GM19438 (cell line): Measurements from ENCODE around the gene RAD51B.

ENCODE experiments used
- ATAC-seq: cut with Tn5 transposase; IDR thresholded peaks from one replicate; pipeline ENCODE4 v1.9.1; 2021; ENCODE audit warnings: low read depth; ENCODE audit not compliant: unreplicated experiment

The RAD51B gene

GRCh38 chr14:68239988-68240771, 420.6 kb downstream of the RAD51B start:
- ATAC-seq = no peak

DNA sequence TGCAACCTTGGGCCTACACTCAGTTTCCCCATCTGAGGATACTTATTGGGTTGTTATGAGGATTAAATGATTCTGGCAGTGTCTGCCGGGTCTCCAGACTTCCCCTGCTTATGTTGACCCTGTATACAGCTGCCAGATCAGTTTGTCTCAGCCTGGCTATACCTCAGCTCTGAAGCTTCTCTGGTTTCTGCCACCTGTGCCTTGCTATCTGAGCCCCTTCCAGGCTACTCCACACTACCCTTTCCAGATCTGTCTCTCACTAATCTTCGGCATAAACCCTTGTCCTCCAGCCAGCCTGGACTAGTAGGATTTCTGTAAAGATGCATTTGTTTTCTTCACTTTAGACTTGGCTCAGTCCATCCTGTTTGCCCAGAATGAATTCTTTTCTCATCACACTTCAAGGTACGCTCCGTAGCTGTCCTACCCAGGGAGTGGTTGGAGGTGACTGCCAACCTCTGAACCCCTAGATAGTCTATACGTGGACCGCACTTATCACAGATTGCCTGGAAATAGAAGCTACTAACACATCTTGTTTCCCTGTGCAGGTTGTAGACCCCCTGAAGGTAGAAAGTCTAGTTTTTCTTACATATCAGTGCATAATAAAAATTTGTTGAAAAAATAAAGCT, 422.4 kb downstream of the RAD51B start:
- ATAC-seq = no peak

DNA sequence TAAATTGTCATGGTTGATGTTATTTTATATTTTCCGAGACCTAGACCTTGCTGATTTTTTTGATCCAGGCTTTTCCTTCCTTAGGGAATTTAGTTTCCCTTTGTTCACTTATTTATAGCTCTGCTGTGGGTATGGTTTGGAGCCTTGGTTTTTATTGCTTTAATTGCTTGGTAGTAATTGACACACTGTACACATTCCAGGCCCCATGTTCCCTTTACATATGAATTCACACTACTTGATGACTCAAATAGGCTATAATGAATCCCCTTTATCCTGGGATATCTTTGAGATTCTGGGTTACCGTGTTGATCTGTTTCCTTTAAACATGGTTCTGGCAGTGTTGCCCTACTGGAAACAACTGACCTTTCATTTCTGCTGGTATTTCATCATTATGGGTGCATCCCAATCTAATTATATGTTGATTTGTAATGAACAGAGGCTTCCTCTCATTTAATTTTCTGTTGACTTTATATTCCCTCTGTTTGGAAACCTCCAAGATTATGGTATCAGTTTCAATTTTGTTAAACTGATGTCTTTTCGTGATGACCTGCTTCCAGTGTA, 424.0 kb downstream of the RAD51B start:
- no peak for ATAC-seq

GRCh38 chr14:68244262-68244980, 424.8 kb downstream of the RAD51B start:
- no peak for ATAC-seq

DNA sequence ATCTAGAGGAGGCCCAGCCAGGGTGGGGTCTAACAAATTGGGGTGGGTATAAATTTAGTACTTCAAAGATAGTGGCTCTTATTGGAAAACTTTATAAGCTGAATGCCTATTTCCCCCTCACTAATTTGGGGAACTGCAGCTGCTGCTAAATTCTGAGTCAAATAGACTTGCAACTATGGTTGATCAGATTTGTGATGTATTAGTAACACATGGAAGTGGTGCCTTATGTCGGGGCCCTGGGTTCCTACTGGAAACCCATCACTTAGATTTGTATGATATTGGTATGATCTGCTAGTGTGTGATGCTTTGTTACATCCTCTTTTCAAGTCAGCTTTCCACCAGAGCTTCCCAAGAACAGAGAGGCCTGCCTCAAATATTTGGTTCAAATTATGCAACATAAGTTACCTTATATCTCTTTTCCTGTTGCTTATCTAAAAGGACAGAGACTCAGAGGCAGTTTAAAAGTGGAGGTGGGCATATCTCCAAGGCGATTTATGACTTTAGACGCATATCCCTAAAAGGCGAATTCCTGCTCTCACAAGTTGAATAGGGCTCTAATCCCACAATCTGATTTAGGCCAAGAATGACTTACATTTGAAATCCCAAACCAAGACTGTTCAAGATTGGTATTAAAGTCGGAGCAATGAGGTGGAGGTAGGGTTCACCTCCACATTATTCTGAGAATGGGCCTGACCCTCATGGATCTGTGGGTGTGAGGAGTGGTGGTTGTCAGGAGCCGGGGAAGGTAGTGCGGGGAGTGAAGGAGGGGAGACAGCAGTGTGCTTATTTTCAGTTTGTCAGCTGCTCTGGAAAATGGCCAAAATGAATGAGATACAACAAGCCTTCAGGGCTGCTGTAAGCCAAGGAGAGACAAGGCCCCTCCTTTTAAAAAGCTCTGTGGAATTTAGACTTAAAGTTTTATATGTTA, 425.8 kb downstream of the RAD51B start:
- ATAC-seq = no peak

DNA sequence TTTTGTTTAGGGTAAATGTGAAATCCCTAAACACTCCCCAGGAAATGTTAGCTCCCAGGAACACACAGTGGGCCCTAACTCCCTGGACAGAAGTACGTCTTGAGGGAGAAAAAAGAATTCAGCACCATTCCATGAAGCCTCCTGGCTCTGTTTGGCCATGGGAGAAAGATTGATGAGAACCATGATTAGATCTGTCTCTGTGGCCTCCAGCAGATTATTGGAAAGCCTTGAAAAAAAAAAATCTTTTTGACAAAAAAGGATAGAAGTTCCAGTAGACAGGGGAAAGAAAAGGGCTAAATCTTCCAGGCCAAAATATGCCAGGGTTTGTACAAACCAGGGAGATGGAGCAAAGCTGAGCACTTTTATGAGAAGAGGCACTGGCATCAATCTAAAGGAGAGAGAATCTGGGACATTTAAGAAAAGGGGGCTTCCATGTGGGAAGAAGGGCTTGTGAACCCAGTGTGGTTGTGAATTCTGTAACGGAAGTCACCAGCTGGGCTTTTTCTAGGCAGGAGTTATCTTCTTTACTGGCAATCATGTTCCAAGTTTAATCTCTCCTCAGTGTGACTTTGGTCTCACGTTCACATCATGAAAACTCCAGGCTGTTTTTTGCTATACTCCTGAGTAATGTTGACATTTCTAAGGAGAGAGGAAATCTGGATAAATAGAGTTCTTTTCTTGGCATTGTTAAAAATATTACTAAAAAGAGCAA, 426.7 kb downstream of the RAD51B start:
- ATAC-seq = no peak

DNA sequence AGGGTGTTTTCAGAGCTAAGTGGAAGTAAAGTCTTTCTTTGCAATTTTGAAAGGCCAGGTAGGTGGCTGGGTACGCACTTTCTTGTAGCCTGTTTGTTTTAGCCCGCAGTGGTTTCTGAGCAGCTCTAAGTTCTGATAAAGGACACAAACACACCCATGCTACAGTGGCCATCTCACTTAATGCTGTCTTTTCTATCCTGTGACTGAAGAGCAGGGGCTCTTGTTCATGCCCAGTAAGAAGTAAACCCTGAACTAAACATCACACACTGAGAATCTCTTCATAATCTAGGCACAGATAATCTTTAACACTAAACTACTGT, 427.2 kb downstream of the RAD51B start:
- no peak for ATAC-seq

- ATAC-seq = no peak
Measured at GRCh38 chr14:68247274-68247673, 427.7 kb downstream of the RAD51B start.

DNA sequence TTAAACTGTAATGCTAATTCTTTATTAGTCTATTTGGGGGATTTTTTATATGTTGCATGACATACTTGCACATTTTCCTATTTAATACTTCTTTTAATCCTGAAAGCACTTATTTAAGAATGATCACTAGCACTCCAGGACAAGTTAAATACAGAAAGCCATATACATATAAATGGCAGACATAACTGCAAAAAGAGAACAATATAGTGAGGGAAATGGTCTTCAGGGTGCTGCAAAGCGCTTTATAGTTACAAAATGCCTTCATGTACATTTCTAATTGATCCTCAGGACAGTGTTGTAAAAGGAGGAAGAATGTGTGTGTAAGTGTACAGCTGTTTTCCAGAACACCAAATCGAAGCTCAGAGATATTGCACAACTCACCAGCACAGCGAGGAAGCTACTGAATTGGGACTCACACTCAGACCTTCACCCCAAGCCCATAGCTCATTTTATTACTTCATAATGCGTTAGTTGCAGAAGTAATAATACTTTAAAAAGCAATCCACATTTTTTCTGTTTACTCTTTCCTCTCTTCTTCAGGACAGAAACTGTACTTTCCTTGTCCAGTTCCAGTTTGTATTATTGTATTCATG, 428.2 kb downstream of the RAD51B start:
- ATAC-seq = no peak

- ATAC-seq = no peak
Measured at GRCh38 chr14:68248481-68249255, 429.1 kb downstream of the RAD51B start.

DNA sequence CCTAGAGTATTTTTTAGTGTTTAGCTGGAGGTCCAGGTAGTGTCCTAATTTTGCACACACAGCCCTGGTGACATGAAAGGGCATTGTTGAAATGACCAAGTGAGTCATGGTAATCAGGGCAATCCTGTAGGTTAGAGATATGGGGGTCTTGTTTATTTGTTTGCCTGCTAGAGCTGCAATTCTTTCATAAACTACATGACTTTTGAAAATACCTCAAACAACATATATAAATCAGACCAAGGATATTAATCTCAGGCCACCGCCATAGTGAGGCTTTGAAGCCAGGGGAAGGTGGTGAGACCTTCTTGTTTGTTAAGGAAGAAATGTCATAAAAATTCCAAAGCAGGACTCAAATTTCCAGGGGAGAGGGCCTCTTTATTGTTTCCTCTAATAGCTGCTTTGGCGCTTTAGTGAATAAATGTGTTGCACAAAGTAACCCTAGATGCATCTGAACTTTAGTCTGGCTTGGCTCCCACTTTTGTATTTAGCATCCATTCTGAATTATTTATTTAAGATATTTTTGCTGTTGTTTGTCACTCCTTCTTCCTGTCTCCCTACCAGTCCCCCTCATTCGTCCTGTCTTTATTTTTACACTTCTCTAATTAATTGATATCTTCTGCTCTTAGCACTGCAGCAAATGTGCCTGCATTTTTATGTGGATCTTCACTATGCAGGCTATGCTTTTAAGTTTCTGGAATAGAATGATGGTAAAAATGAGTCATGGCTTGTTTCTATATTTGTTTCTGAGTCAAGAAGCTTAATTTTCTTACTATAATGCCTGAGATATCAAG, 430.3 kb downstream of the RAD51B start:
- no peak for ATAC-seq

DNA sequence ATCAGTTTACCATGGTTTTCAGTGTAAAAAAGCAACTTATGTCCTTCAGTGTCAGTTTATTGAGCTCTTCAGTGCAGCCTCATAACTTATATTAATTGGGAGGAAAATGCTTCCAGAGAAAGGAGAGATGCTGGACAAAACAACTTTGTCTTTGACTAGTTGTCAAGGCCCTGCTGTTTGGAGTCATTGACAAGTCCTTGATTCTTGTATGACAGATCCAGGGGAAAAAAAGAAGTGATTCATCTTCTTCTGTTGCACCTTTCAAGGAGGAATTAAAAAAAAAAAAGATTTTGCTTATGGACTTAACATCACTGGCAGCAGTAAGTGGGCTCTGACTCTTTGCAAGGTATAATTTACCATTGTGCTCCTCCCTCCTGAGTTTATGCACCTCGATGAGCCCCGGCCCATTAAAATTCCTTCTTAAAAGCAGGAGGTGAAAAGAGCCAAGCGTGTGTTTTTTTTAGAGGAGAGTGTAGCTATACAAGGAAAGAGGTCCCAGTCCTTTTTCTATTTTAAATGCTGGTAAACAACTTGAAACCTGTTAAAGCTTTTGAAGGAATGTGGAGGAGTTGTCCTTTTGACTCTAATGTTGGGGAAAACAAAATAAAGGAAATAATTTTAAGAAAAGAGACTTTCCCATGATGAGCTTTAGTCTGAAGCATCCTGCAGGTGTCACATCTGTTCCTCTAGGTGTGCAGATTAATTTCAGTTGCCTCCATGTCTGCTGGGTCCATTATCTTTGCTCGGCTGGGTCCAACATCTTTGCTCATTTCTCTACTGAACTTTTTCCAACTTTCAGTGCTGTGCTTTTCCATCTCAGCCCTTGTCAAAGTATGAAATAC, 431.6 kb downstream of the RAD51B start:
- no peak for ATAC-seq

DNA sequence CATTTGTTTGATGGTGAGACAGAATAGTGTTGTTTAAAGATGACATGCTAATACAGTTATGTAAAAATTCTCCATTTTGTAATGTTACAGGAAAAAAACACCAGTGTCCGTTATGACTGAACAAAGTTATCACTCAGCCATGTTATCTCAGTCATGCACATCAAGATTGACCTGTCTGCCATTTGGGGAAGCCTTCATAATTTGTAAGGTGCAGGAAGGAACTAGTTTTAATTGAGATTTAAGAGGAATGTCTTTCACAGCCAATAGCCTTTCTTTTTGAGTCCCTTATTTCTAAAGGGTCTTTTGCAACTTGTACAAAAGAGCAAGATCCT, 432.2 kb downstream of the RAD51B start:
- ATAC-seq = no peak

DNA sequence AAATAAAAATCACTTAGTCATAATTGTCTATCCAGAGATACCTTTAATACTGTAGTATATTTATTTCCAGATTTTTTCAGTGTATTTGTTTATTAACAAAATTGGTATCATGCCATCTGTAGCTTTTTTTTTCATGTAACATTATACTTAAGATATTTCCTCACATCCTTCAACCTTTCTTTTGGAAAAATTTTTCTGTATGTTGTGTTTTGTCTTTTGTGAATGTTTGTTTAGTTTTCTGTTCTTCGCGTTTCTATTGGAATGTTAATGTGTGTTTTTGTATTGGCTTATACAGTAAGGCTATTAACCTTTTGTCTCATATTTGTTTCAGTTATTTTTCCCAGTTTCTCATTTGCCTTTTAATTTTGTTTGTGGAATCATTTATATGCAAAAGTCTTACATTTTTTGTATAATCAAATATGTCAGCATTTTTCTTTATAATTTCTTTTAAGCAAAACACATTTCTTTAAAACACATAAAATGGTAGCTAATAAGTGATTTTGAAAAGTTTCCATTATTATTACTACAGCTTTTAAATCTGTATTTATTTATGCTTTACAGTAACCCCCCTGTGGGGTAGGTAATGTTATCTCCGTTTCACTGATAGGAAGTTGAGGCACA, 433.7 kb downstream of the RAD51B start:
- no peak for ATAC-seq

DNA sequence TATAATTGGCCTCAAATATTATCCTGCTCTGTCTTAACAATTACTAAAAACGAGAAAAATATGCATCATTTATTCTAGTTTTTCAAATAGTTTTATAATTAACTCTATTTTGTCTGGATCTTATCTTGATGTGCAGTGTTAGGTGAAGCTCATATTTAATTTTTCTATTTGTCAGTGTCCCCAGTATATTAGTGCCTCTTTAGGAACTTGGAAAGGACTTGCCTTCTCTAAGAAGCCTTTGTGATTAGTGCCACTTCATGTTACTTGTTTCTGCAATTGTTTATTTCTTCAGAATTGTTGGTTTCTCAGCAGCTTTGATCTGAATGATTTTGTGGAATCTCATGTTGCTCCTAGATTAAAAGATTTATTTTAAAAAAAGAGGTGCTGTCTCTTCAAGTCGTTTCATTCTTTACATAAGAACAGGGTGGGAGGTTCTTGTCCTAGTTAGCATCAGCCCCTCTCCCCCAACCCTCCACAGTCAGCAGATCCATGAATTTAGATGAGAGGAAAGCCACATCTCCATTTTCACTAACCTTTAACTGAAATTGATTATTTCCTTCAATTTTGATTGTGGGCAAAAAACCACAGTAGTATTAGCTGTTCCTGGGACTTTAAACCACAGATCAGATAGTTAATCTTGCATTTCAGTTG, 434.4 kb downstream of the RAD51B start:
- no peak for ATAC-seq
